AG10803 (cell line): ENCODE measurements around the gene RPL12.

Experiments used
- DNase-seq: peaks from one replicate; pipeline ENCODE4 v3.0.0; 2010; ENCODE audit warnings: low read depth
- H3K4me3 ChIP-seq: 2 replicates; pipeline ENCODE4 v1.5.1; 2011; ENCODE audit warnings: mild to moderate bottlenecking, low read length, control low read depth
- TF ChIP-seq, protein P1 (sequence below): conservative IDR thresholded peaks from 2 replicates; pipeline ENCODE4 v1.5.1; 2011; ENCODE audit warnings: mild to moderate bottlenecking, low read length, control low read depth, inconsistent platforms

The RPL12 gene

GRCh38 chr9:127450830-127451607 lies at the start of gene RPL12, which contains the start of gene LRSAM1:
RPL12 (minus strand) TSS chr9:127451406; CDS start chr9:127451317, 89 bp downstream.
LRSAM1 (plus strand) TSS chr9:127451510; CDS start chr9:127454528, 3,018 bp downstream.
- TF ChIP-seq, protein P1, sequence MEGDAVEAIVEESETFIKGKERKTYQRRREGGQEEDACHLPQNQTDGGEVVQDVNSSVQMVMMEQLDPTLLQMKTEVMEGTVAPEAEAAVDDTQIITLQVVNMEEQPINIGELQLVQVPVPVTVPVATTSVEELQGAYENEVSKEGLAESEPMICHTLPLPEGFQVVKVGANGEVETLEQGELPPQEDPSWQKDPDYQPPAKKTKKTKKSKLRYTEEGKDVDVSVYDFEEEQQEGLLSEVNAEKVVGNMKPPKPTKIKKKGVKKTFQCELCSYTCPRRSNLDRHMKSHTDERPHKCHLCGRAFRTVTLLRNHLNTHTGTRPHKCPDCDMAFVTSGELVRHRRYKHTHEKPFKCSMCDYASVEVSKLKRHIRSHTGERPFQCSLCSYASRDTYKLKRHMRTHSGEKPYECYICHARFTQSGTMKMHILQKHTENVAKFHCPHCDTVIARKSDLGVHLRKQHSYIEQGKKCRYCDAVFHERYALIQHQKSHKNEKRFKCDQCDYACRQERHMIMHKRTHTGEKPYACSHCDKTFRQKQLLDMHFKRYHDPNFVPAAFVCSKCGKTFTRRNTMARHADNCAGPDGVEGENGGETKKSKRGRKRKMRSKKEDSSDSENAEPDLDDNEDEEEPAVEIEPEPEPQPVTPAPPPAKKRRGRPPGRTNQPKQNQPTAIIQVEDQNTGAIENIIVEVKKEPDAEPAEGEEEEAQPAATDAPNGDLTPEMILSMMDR = peak; percentile 17; the same call in 1 of the 2 replicates
- peak within 1 kb of the TSS; percentile 96 for H3K4me3 ChIP-seq
- DNase-seq = peak; percentile 93

DNA sequence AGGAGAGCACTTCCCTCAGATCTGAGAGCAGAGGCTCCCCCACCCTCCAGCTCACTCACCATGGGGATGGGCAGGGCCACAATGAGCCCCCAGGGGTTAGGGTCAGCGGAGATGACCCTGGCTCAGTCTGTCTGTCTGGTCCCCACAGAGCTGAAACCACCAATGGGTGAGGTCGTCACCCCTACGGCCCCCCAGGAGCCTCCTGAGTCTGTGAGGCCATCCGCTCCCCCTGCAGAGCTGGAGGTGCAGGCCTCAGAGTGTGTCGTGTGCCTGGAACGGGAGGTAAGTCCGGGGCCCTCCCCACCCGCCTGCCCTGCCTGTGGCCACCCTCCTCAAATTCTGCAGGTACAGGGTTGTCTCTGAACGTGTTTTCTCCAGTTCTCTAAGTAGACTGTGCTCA lies 49.7 kb upstream of the RPL12 start:
- DNase-seq = no peak
- TF ChIP-seq, protein P1 = no peak
- no peak overlapping the region for H3K4me3 ChIP-seq

DNA sequence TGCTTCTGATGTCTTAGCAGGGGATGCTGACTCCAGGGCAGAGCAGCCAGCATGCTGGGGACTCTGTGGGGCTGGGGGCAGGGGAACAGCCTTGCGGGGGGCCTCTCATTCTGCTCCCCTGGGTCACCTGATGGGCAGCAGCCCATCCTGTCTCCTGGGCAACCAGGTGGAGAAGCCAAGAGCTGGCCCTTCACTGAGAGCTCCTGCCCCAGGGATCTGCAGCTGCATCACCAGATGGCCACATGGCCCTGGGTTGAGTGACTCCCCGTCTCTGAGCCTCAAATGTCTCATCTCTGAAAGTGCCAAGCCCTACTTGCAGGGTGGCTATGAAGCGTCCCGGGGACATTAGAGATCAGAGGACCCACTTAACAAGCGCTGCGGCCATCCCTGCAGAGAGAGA lies 49.2 kb upstream of the RPL12 start:
- TF ChIP-seq, protein P1 = no peak
- DNase-seq = no peak
- H3K4me3 ChIP-seq = no peak overlapping the region

DNA sequence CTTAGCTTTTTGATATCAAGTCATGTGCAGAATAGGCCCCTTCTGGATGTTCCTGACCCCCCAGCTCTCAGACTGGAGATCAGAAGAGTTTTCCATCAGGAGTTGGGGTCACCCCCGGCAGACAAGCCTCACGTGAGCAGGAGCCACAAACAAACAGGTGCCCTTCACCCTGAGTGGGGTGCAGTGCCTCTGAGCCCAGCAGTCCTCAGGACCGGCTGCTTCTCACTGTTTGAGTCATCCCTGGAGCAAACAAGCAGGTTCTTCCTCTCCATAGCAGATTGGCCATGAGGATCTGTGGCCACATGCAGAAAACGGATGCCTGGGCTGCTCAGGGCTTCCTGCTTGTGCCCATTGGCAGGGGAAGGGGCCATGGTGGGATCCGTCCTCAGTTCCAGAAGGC lies 47.1 kb upstream of the RPL12 start:
- TF ChIP-seq, protein P1 = no peak
- no peak overlapping the region for H3K4me3 ChIP-seq
- DNase-seq = no peak

DNA sequence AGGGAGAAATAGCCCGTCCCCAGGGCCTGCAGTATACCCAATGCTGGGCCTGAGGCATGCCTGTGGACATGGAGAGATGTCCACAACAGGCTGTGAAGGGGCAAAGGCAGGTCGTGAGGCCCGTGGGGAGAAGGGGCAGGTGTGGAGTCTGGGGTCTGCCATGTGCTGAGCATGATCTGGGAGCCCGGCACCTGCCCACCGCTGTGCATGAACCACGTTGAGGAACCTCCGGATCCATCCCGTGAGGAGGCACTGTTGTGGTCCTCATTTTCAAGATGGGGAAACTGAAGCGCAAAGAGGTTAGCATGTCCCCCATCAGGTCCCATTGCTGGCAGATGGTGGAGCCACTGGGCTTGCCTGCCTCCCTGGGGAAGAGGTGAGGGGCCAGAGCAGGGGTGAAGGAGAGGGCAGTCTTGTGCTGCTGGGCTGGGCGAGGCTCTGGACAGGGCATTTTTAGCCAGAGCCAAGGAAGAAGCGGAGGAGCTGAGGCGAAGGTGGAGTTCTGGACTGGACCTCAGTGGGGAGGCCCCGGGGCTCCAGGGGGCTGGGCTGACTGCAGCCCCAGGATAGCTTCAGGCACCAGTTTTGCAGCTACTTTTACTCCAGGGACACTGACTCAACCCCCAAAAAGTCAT lies 46.6 kb upstream of the RPL12 start:
- DNase-seq = no peak
- no peak overlapping the region for H3K4me3 ChIP-seq
- TF ChIP-seq, protein P1 = no peak

GRCh38 chr9:127496974-127497373 lies 45.8 kb upstream of the RPL12 start:
- TF ChIP-seq, protein P1 = no peak
- no peak for DNase-seq
- H3K4me3 ChIP-seq = no peak overlapping the region
